IMR-90 (cell line): ENCODE measurements around the gene CMTM7. TPM values are rescaled to one million over a fixed set of nuclear protein-coding genes. Genes with fewer than 3 reads are reported as not detected.

ENCODE experiments used
- ATAC-seq: fragments of 200-7000 bp; cut with Tn5 transposase; 2 replicates; pipeline ENCODE4 v1.9.1; 2020; ENCODE audit warnings: low read depth, mild to moderate bottlenecking, moderate library complexity
- BruUV-seq: library from RNA; stranded (reverse); fragments of 400-500 nt; replicated peaks from 2 replicates; lab custom pipeline; 2021; lab: Mats Ljungman, UMichigan
- CTCF ChIA-PET: fragments of 300-600 bp; formaldehyde crosslinking; extraction: SDS; loops from one replicate; lab custom pipeline; 2021; ENCODE audit warnings: antibody characterized with exemption; lab: Yijun Ruan, JAX
- POLR2A ChIA-PET: fragments of 300-600 bp; sonication (Branson Sonifier 250); formaldehyde crosslinking; loops from one replicate; lab custom pipeline; 2022; ENCODE audit warnings: antibody characterized with exemption; ENCODE audit not compliant: unreplicated experiment; lab: Charles Lee
- DNase-seq: peaks from one replicate; pipeline ENCODE4 v3.0.0; 2013
- H2AFZ ChIP-seq: replicated peaks from 2 replicates; pipeline ENCODE3; 2013; ENCODE audit warnings: low read length, mild to moderate bottlenecking; ENCODE audit not compliant: poor library complexity
- H2AK5ac ChIP-seq: 2 replicates; pipeline ENCODE4 v1.6.1; 2013; ENCODE audit warnings: low read depth, low read length, inconsistent platforms
- H2AK9ac ChIP-seq: replicated peaks from 2 replicates; pipeline ENCODE3; 2013; ENCODE audit warnings: mild to moderate bottlenecking, low read depth, low read length, moderate library complexity; ENCODE audit not compliant: poor library complexity
- H2BK120ac ChIP-seq: 2 replicates; pipeline ENCODE4 v1.6.1; 2013; ENCODE audit warnings: low read depth, low read length, inconsistent platforms
- H2BK15ac ChIP-seq: 3 replicates; pipeline ENCODE4 v1.6.1; 2013; ENCODE audit warnings: low read depth, low read length, inconsistent platforms
- H2BK20ac ChIP-seq: 2 replicates; pipeline ENCODE4 v1.6.1; 2013; ENCODE audit warnings: low read depth, mild to moderate bottlenecking, inconsistent platforms, low read length, moderate library complexity
- H2BK5ac ChIP-seq: 2 replicates; pipeline ENCODE4 v1.6.1; 2013; ENCODE audit warnings: mild to moderate bottlenecking, low read depth, low read length, inconsistent platforms; ENCODE audit not compliant: poor library complexity, severe bottlenecking
- H3K14ac ChIP-seq: replicated peaks from 2 replicates; pipeline ENCODE4 v1.6.1; 2013; ENCODE audit warnings: low read depth, low read length, inconsistent platforms
- H3K18ac ChIP-seq: 2 replicates; pipeline ENCODE4 v1.6.1; 2013; ENCODE audit warnings: low read depth, low read length, control low read depth
- H3K23ac ChIP-seq: 2 replicates; pipeline ENCODE4 v1.6.1; 2013; ENCODE audit warnings: low read depth, low read length, inconsistent platforms
- H3K27ac ChIP-seq: 2 replicates; pipeline ENCODE4 v1.5.1; 2013; ENCODE audit warnings: mild to moderate bottlenecking, control low read depth, low read length; ENCODE audit not compliant: insufficient read depth
- H3K27me3 ChIP-seq: 2 replicates; pipeline ENCODE4 v1.6.1; 2013; ENCODE audit warnings: low read length; ENCODE audit not compliant: control insufficient read depth, insufficient read depth
- H3K36me3 ChIP-seq: 2 replicates; pipeline ENCODE4 v1.6.1; 2013; ENCODE audit warnings: low read length, mixed read lengths; ENCODE audit not compliant: control insufficient read depth, insufficient read depth
- H3K4ac ChIP-seq: 2 replicates; pipeline ENCODE4 v1.6.1; 2013; ENCODE audit warnings: low read depth, low read length, inconsistent platforms
- H3K4me1 ChIP-seq: 2 replicates; pipeline ENCODE4 v1.6.1; 2013; ENCODE audit warnings: low read length, mixed read lengths; ENCODE audit not compliant: control insufficient read depth, insufficient read depth
- H3K4me2 ChIP-seq: 2 replicates; pipeline ENCODE4 v1.6.1; 2013; ENCODE audit warnings: low read depth, mild to moderate bottlenecking, control low read depth, low read length, moderate library complexity
- H3K4me3 ChIP-seq: 2 replicates; pipeline ENCODE4 v1.5.1; 2013; ENCODE audit warnings: low read depth, mild to moderate bottlenecking, control low read depth, low read length, moderate library complexity; ENCODE audit not compliant: insufficient read depth
- H3K56ac ChIP-seq: 2 replicates; pipeline ENCODE4 v1.6.1; 2013; ENCODE audit warnings: low read length, inconsistent platforms; ENCODE audit not compliant: insufficient read depth; ENCODE audit errors: extremely low read depth
- H3K79me1 ChIP-seq, 2 experiments: 2 replicates each; pipeline ENCODE4 v1.6.1; 2013; ENCODE audit warnings: low read length in 2 of 2, inconsistent platforms in 1 of 2, low read depth in 1 of 2
- H3K9ac ChIP-seq: 2 replicates; pipeline ENCODE4 v1.6.1; 2013; ENCODE audit warnings: low read depth, low read length, control low read depth
- H3K9me1 ChIP-seq: 2 replicates; pipeline ENCODE4 v1.6.1; 2013; ENCODE audit warnings: low read length, inconsistent platforms; ENCODE audit not compliant: insufficient read depth
- H3K9me3 ChIP-seq: 2 replicates; pipeline ENCODE4 v1.6.1; 2013; ENCODE audit warnings: low read length; ENCODE audit not compliant: control insufficient read depth, insufficient read depth
- H4K20me1 ChIP-seq: 2 replicates; pipeline ENCODE4 v1.6.1; 2013; ENCODE audit warnings: low read length, inconsistent platforms; ENCODE audit not compliant: insufficient read depth
- H4K5ac ChIP-seq: 2 replicates; pipeline ENCODE4 v1.6.1; 2013; ENCODE audit warnings: mild to moderate bottlenecking, low read depth, low read length, control low read depth
- H4K8ac ChIP-seq, 2 experiments: 2 replicates each; pipeline ENCODE4 v1.6.1; 2013; ENCODE audit warnings: low read depth in 2 of 2, low read length in 2 of 2, control low read depth in 1 of 2, inconsistent platforms in 1 of 2
- H4K91ac ChIP-seq: 2 replicates; pipeline ENCODE4 v1.6.1; 2013; ENCODE audit warnings: low read depth, low read length, inconsistent platforms; ENCODE audit not compliant: insufficient read depth
- BHLHE40 ChIP-seq: fragments of 150-350 bp; IDR thresholded peaks from 2 replicates; pipeline ENCODE4 v1.6.1; 2016; ENCODE audit warnings: mild to moderate bottlenecking, low read depth, low read length
- CHD1 ChIP-seq: IDR thresholded peaks from 2 replicates; pipeline ENCODE4 v1.6.1; 2012; ENCODE audit warnings: low read depth, low read length, improper control_type of control experiment
- FOS ChIP-seq: fragments of 150-350 bp; IDR thresholded peaks from 2 replicates; pipeline ENCODE4 v1.6.1; 2016; ENCODE audit warnings: low read depth, low read length
- POLR2A ChIP-seq: IDR thresholded peaks from 2 replicates; pipeline ENCODE4 v1.6.1; 2012; ENCODE audit warnings: mild to moderate bottlenecking, low read depth, low read length
- RAD21 ChIP-seq: IDR thresholded peaks from 2 replicates; pipeline ENCODE4 v1.6.1; 2012; ENCODE audit warnings: low read length, improper control_type of control experiment
- RCOR1 ChIP-seq: IDR thresholded peaks from 2 replicates; pipeline ENCODE4 v1.6.1; 2012; ENCODE audit warnings: mild to moderate bottlenecking, low read length, improper control_type of control experiment; ENCODE audit not compliant: insufficient replicate concordance
- RFX5 ChIP-seq: IDR thresholded peaks from 2 replicates; pipeline ENCODE4 v1.8.0; 2012; ENCODE audit warnings: low read depth, mild to moderate bottlenecking, low read length, moderate library complexity
- SMC3 ChIP-seq: fragments of 150-350 bp; IDR thresholded peaks from 2 replicates; pipeline ENCODE4 v1.6.1; 2016; ENCODE audit warnings: low read depth, mild to moderate bottlenecking, antibody characterized with exemption, low read length, moderate library complexity
- WGBS, 2 experiments: methylation state at CpG; one replicate each; pipeline versions ENCODE4 v1.1.5 to v1.1.7; 2013; ENCODE audit warnings: missing lambda C conversion rate in 2 of 2; ENCODE audit not compliant: insufficient read length in 1 of 2; ENCODE audit errors: extremely low coverage in 2 of 2; 5-methylcytosine and 5-hydroxymethylcytosine counted together
- dilution Hi-C: fragments of 300-500 bp; cut with HindIII; formaldehyde crosslinking; loops from one replicate; pipeline ENCODE4 v1.14.3; 2018; ENCODE audit warnings: low sequenced_read_pairs; ENCODE audit not compliant: unreplicated experiment
- in situ Hi-C: fragments of 300-500 bp; cut with MboI; formaldehyde crosslinking; loops from 3 replicates; pipeline ENCODE4 v1.14.3; 2019; ENCODE audit warnings: low sequenced_read_pairs, inconsistent platforms, mixed read lengths
- intact Hi-C: fragments of 100-400 bp; cut with micrococcal nuclease; formaldehyde crosslinking; loops from 2 replicates; pipeline ENCODE4 v1.10.0; 2022
- polyA plus RNA-seq, 3 experiments: library from polyadenylated mRNA; depleted of rRNA; stranded (reverse); fragments of >200 nt; gene quantifications; 2 replicates each; pipeline ENCODE4 v1.2.3, GENCODE V29; 2012; ENCODE audit warnings: low replicate concordance in 1 of 3
- total RNA-seq: library from RNA; depleted of rRNA; stranded (reverse); fragments of >200 nt; gene quantifications from 2 replicates; pipeline ENCODE4 v1.2.3, GENCODE V29; 2012

The CMTM7 gene
- total and polyA plus RNA-seq, 2 of the 4 experiments (the other 2 are of a cell fraction) = 3.4 to 31.4 TPM

DNA sequence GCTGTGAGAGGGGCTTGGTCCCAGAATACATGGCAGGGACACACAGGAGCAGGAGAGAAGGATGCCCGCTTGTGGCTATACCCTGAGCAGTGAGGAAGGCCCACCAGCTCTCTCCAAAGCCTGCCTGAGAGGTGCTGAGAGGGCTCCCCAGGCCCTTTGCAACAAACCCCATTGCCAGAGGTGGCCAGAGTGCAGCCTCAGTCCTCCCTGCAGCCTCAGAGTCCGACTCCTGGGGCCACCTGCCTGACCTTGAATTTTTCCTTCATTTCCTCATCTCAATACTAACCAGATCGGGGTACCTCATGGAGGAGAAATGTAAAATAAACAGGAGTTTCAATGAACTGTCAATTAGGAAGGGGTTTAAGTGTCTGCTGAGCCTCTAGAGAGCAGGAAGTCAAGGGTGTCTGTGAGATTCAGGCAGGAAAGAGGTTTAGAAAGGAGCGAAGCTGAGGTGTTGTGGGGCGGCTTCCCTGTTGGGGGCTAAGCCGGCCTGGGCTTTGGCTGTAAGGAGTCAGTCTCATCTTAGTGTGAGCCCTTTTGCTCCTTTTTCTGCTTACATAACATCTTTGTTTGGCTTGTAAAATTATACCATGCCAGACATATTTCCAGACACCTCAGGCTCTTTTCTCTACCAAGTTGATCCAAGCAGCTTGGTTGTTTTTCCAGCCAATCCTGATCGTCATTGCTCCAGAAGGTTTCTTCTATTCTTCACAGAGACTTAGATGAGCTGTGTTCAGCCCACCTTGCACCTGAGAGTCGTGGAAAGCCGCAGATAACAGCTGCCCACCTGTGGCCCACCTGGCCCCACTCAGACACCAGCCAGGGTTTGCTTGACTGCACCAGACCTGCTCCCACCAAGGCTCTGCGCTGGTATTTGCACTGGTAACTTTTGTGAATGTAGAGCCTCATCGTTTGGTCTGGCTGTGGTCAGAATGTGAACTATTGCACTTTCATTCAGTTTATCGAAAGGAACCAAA, 36.7 kb downstream of the CMTM7 start:
- ChIA-PET CTCF (interaction anchor here (0.6 kb wide), 1 partner anchor 38 kb away, joined by 3 read pairs; no protein-coding TSS in a partner anchor), POLR2A (no interaction called here)
- in situ Hi-C loops = no loop called here
- Histone ChIP-seq H3K4me1 (peaks cover 10% of the 10 kb centered on the region; the same call in 1 of the 2 replicates), H2BK20ac (no peak overlapping the region), H3K9ac (no peak overlapping the region), H3K27ac (no peak overlapping the region), H2AK9ac (no peak overlapping the region), H3K56ac (no peak overlapping the region), H3K9me3 (no peaks in the 10 kb centered on the region), H3K79me1 (peaks cover 0 to 47% of the 10 kb centered on the region in 2 experiments; a peak in 3 of 4 replicates), H2BK15ac (no peak overlapping the region), H2AK5ac (no peak overlapping the region), H3K27me3 (no peaks in the 10 kb centered on the region), H3K36me3 (no peaks in the 10 kb centered on the region), H3K14ac (no peak overlapping the region), H3K4ac (no peak overlapping the region), H3K4me3 (no peak overlapping the region), H2BK5ac (no peak overlapping the region), H4K20me1 (peaks cover 4% of the 10 kb centered on the region; the same call in 1 of the 2 replicates), H2AFZ (no peak overlapping the region), H2BK120ac (no peak overlapping the region), H3K23ac (no peak overlapping the region), H4K91ac (no peak overlapping the region), H4K8ac (no peak overlapping the region), H3K4me2 (no peak overlapping the region), H3K18ac (no peak overlapping the region), H4K5ac (no peak overlapping the region), H3K9me1 (peaks cover 10% of the 10 kb centered on the region; the same call in 1 of the 2 replicates)
- DNase-seq = no peak
- no CpG with 5 or more reads among the region's 12 CpGs for WGBS, 2 experiments
- no peak for TF ChIP-seq RCOR1
- TF ChIP-seq RFX5 = no peak
- TF ChIP-seq BHLHE40 = no peak
- no peak for TF ChIP-seq SMC3
- no peak for TF ChIP-seq FOS
- TF ChIP-seq POLR2A = no peak
- TF ChIP-seq CHD1 = no peak
- TF ChIP-seq RAD21 = no peak
- intact Hi-C loops = no loop called here
- no TSS peak for BruUV-seq
- ATAC-seq = peak; percentile 53
- dilution Hi-C loops = no loop called here
